MM.1S (cell line): ENCODE measurements around the gene GATM.

Experiments used
- DNase-seq: peaks from one replicate; pipeline ENCODE4 v3.0.0-alpha.2; 2015
- H2AFZ ChIP-seq: fragments of 300-600 bp; sonication (generic); 2 replicates; pipeline ENCODE4 v1.6.0; 2016; ENCODE audit warnings: antibody characterized with exemption, low read length
- H3F3A ChIP-seq: fragments of 300-600 bp; sonication (generic); 2 replicates; pipeline ENCODE4 v1.6.1; 2016; ENCODE audit warnings: mild to moderate bottlenecking, antibody characterized with exemption, low read length, moderate library complexity, mixed read lengths; ENCODE audit not compliant: insufficient read depth
- H3K27ac ChIP-seq: fragments of 300-600 bp; sonication (generic); 2 replicates; pipeline ENCODE4 v1.5.1; 2016; ENCODE audit warnings: mild to moderate bottlenecking, low read length
- H3K27me3 ChIP-seq: fragments of 300-600 bp; sonication (generic); replicated peaks from 2 replicates; pipeline ENCODE4 v1.6.0; 2016; ENCODE audit warnings: low read length; ENCODE audit not compliant: insufficient read depth
- H3K36me3 ChIP-seq: fragments of 300-600 bp; sonication (generic); replicated peaks from 2 replicates; pipeline ENCODE4 v1.6.1; 2016; ENCODE audit warnings: mild to moderate bottlenecking, low read length, mixed read lengths; ENCODE audit not compliant: insufficient read depth
- H3K4me1 ChIP-seq: fragments of 300-600 bp; sonication (generic); 2 replicates; pipeline ENCODE4 v1.6.1; 2016; ENCODE audit warnings: low read length, mixed read lengths
- H3K4me2 ChIP-seq: fragments of 300-600 bp; sonication (generic); 2 replicates; pipeline ENCODE4 v1.6.0; 2016; ENCODE audit warnings: low read depth, low read length
- H3K4me3 ChIP-seq: fragments of 300-600 bp; sonication (generic); 2 replicates; pipeline ENCODE4 v1.5.1; 2016; ENCODE audit warnings: low read length, mixed read lengths
- H3K79me2 ChIP-seq: fragments of 300-600 bp; sonication (generic); 2 replicates; pipeline ENCODE4 v1.6.1; 2016; ENCODE audit warnings: mixed run types, low read length, mixed read lengths
- H3K9ac ChIP-seq: fragments of 300-600 bp; sonication (generic); 2 replicates; pipeline ENCODE4 v1.6.1; 2016; ENCODE audit warnings: low read length, mixed read lengths
- H3K9me2 ChIP-seq: fragments of 300-600 bp; sonication (generic); replicated peaks from 2 replicates; pipeline ENCODE4 v1.6.1; 2016; ENCODE audit warnings: mild to moderate bottlenecking, low read length, mixed read lengths; ENCODE audit not compliant: insufficient read depth
- H3K9me3 ChIP-seq: fragments of 300-600 bp; sonication (generic); replicated peaks from 2 replicates; pipeline ENCODE4 v1.6.1; 2016; ENCODE audit warnings: mild to moderate bottlenecking, low read length, mixed read lengths; ENCODE audit not compliant: insufficient read depth
- H4K20me1 ChIP-seq: fragments of 300-600 bp; sonication (generic); 2 replicates; pipeline ENCODE4 v1.6.1; 2016; ENCODE audit warnings: mild to moderate bottlenecking, low read length, moderate library complexity, mixed read lengths; ENCODE audit not compliant: insufficient read depth
- CTCF ChIP-seq: fragments of 300-600 bp; sonication (generic); IDR thresholded peaks from 2 replicates; pipeline ENCODE4 v1.5.1; 2016; ENCODE audit warnings: antibody characterized with exemption, low read length, mixed read lengths
- EZH2 ChIP-seq: fragments of 300-600 bp; sonication (generic); optimal IDR thresholded peaks from 2 replicates; pipeline ENCODE3; 2017; ENCODE audit warnings: low read depth, mild to moderate bottlenecking, antibody characterized with exemption, low read length, mixed read lengths
- EZH2phosphoT487 ChIP-seq: fragments of 300-600 bp; sonication (generic); IDR thresholded peaks from 2 replicates; pipeline ENCODE4 v1.6.1; 2018; ENCODE audit warnings: antibody characterized with exemption, low read length

Gene GATM

GRCh38 chr15:45349623-45350022 is 28.7 kb downstream of the GATM start:
- Histone ChIP-seq H3K4me3 (no peak overlapping the region), H3K79me2 (no peaks in the 10 kb centered on the region), H3K9me3 (no peaks in the 10 kb centered on the region), H3K4me2 (no peak overlapping the region), H3K4me1 (no peaks in the 10 kb centered on the region), H4K20me1 (no peaks in the 10 kb centered on the region), H3K27me3 (no peaks in the 10 kb centered on the region), H2AFZ (no peak overlapping the region), H3K9ac (no peak overlapping the region), H3F3A (no peaks in the 10 kb centered on the region), H3K27ac (no peak overlapping the region), H3K36me3 (no peaks in the 10 kb centered on the region), H3K9me2 (no peaks in the 10 kb centered on the region)
- TF ChIP-seq EZH2 (no peak), EZH2phosphoT487 (no peak), CTCF (no peak)
- DNase-seq = no peak

- DNase-seq = no peak
- no peak overlapping the region for H3K9ac ChIP-seq
- no peaks in the 10 kb centered on the region for H3K9me2 ChIP-seq
- H3K4me3 ChIP-seq = no peak overlapping the region
- TF ChIP-seq EZH2phosphoT487 (no peak), CTCF (no peak), EZH2 (no peak)
- no peaks in the 10 kb centered on the region for H3K9me3 ChIP-seq
- H3K79me2 ChIP-seq = no peaks in the 10 kb centered on the region
- no peak overlapping the region for H2AFZ ChIP-seq
- H3F3A ChIP-seq = no peaks in the 10 kb centered on the region
- no peaks in the 10 kb centered on the region for H3K4me1 ChIP-seq
- H3K4me2 ChIP-seq = no peak overlapping the region
- H3K27me3 ChIP-seq = no peaks in the 10 kb centered on the region
- no peaks in the 10 kb centered on the region for H4K20me1 ChIP-seq
- no peaks in the 10 kb centered on the region for H3K36me3 ChIP-seq
- H3K27ac ChIP-seq = no peak overlapping the region
These were observed 30.4 kb downstream of the GATM start for GRCh38 chr15:45347989-45348388.

DNA sequence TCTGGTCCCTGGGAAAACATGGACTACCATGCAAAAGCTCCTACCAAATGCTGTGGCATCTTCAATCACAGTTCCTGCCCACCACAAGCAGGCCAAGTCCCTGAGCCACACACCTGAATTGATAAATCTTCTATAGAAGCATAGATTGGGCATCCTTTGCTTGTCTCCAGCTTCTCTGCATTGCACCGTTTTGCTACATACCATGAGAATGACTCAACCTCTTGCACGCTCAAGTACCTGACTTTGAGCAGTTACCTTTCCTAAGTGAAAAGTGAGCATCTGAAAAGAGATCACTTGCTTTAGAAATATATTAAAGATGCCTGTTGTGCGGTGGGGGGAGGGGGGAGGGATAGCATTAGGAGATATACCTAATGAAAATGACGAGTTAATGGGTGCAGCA is 31.3 kb downstream of the GATM start:
- H3K9ac ChIP-seq = no peak overlapping the region
- no peaks in the 10 kb centered on the region for H3K27me3 ChIP-seq
- TF ChIP-seq CTCF (no peak), EZH2phosphoT487 (no peak), EZH2 (no peak)
- no peak overlapping the region for H3K27ac ChIP-seq
- no peak for DNase-seq
- H3K4me3 ChIP-seq = no peak overlapping the region
- no peaks in the 10 kb centered on the region for H3K79me2 ChIP-seq
- H3K4me1 ChIP-seq = no peaks in the 10 kb centered on the region
- no peaks in the 10 kb centered on the region for H3F3A ChIP-seq
- H3K4me2 ChIP-seq = no peak overlapping the region
- H3K9me2 ChIP-seq = no peaks in the 10 kb centered on the region
- no peaks in the 10 kb centered on the region for H4K20me1 ChIP-seq
- no peaks in the 10 kb centered on the region for H3K9me3 ChIP-seq
- H3K36me3 ChIP-seq = no peaks in the 10 kb centered on the region
- H2AFZ ChIP-seq = no peak overlapping the region

- Histone ChIP-seq H3K36me3 (no peaks in the 10 kb centered on the region), H4K20me1 (no peaks in the 10 kb centered on the region), H2AFZ (no peak overlapping the region), H3K27ac (no peak overlapping the region), H3K4me3 (no peak overlapping the region), H3K9ac (no peak overlapping the region), H3F3A (no peaks in the 10 kb centered on the region), H3K9me2 (no peaks in the 10 kb centered on the region), H3K9me3 (no peaks in the 10 kb centered on the region), H3K79me2 (no peaks in the 10 kb centered on the region), H3K4me2 (no peak overlapping the region), H3K4me1 (no peaks in the 10 kb centered on the region), H3K27me3 (no peaks in the 10 kb centered on the region)
- DNase-seq = no peak
- TF ChIP-seq CTCF = no peak
- no peak for TF ChIP-seq EZH2
- TF ChIP-seq EZH2phosphoT487 = no peak
These were observed 32.0 kb downstream of the GATM start for GRCh38 chr15:45346381-45346780.
